Panc1 (cell line): ENCODE results near the gene TSPAN15. TPM values are rescaled to one million over a fixed set of nuclear protein-coding genes. Genes with fewer than 3 reads are reported as not detected.

Source experiments
- ATAC-seq: fragments of 200-7000 bp; cut with Tn5 transposase; 2 replicates; pipeline ENCODE4 v1.9.1; 2020; ENCODE audit warnings: mild to moderate bottlenecking, moderate library complexity
- BruUV-seq: library from RNA; stranded (reverse); fragments of 400-500 nt; replicated peaks from 2 replicates; lab custom pipeline; 2021; lab: Mats Ljungman, UMichigan
- CTCF ChIA-PET: fragments of 300-600 bp; sonication (Branson Sonifier 250); formaldehyde crosslinking; loops from one replicate; lab custom pipeline; 2022; ENCODE audit warnings: antibody characterized with exemption; lab: Charles Lee
- POLR2A ChIA-PET: fragments of 300-600 bp; sonication (Branson Sonifier 250); formaldehyde crosslinking; loops from one replicate; lab custom pipeline; 2022; ENCODE audit warnings: antibody characterized with exemption; lab: Charles Lee
- DNase-seq: peaks from one replicate; pipeline ENCODE4 v3.0.0-alpha.2; 2010; ENCODE audit warnings: low read depth, low spot score
- H3K27ac ChIP-seq: 2 replicates; pipeline ENCODE4 v1.5.1; 2011; ENCODE audit warnings: mild to moderate bottlenecking, low read length, inconsistent platforms
- H3K27me3 ChIP-seq: fragments of 200-500 bp; sonication (Bioruptor generic); 2 replicates; pipeline ENCODE4 v1.6.0; 2014; ENCODE audit warnings: low read length, inconsistent platforms; ENCODE audit not compliant: control insufficient read depth, insufficient read depth
- H3K36me3 ChIP-seq: fragments of 200-500 bp; sonication (Bioruptor generic); 2 replicates; pipeline ENCODE4 v1.5.1; 2014; ENCODE audit warnings: inconsistent platforms, mild to moderate bottlenecking, low read length, moderate library complexity; ENCODE audit not compliant: control insufficient read depth, insufficient read depth
- H3K4me1 ChIP-seq: 2 replicates; pipeline ENCODE4 v1.5.1; 2011; ENCODE audit warnings: inconsistent platforms, mild to moderate bottlenecking, low read length, moderate library complexity; ENCODE audit not compliant: control insufficient read depth, insufficient read depth
- H3K4me3 ChIP-seq, 2 experiments: 2 replicates each; pipeline ENCODE4 v1.5.1; 2011 to 2012; ENCODE audit warnings: low read depth in 2 of 2, low read length in 2 of 2, mild to moderate bottlenecking in 2 of 2, inconsistent platforms in 1 of 2, moderate library complexity in 1 of 2
- H3K9me3 ChIP-seq: fragments of 200-500 bp; sonication (Bioruptor generic); 2 replicates; pipeline ENCODE4 v1.5.1; 2014; ENCODE audit warnings: low read depth, mild to moderate bottlenecking, inconsistent platforms, low read length, moderate library complexity; ENCODE audit not compliant: control insufficient read depth, insufficient read depth
- POLR2AphosphoS5 ChIP-seq: IDR thresholded peaks from 2 replicates; pipeline ENCODE4 v1.6.1; 2012; ENCODE audit warnings: mild to moderate bottlenecking, low read depth, low read length, moderate library complexity
- SIN3A ChIP-seq: IDR thresholded peaks from 2 replicates; pipeline ENCODE4 v1.6.1; 2012; ENCODE audit warnings: low read depth, mild to moderate bottlenecking, low read length, moderate library complexity, borderline replicate concordance; ENCODE audit not compliant: insufficient read depth
- TCF7L2 ChIP-seq: IDR thresholded peaks from 2 replicates; pipeline ENCODE4 v1.6.1; 2011; ENCODE audit warnings: mild to moderate bottlenecking, low read depth, low read length, inconsistent platforms
- in situ Hi-C: cut with HindIII; loops from 2 replicates; pipeline ENCODE4 v1.10.0; 2016; ENCODE audit warnings: low sequenced_read_pairs, low pct_unique_long_range_greater_than_20kb
- intact Hi-C: fragments of 100-400 bp; cut with micrococcal nuclease; formaldehyde crosslinking; loops from one replicate; pipeline ENCODE4 v1.10.0; 2022; ENCODE audit not compliant: unreplicated experiment
- total RNA-seq: library from RNA; stranded (reverse); gene quantifications from one replicate; pipeline ENCODE4 v1.2.1, GENCODE V29; 2021; ENCODE audit not compliant: unreplicated experiment
- TF ChIP-seq, protein P1 (sequence below), 2 experiments: IDR thresholded peaks; 2 replicates each; pipeline ENCODE4 v1.6.1; 2011 to 2012; ENCODE audit warnings: low read depth in 2 of 2, control low read depth in 1 of 2, low read length in 1 of 2, mild to moderate bottlenecking in 1 of 2, moderate library complexity in 1 of 2; ENCODE audit not compliant: insufficient read depth in 1 of 2
- TF ChIP-seq, protein P2 (sequence below): fragments of 450-650 bp; IDR thresholded peaks from 2 replicates; pipeline ENCODE4 v1.5.1; 2017; ENCODE audit warnings: mild to moderate bottlenecking

Gene TSPAN15
- total RNA-seq, 1 experiment from 2014 or later = 199 TPM

DNA sequence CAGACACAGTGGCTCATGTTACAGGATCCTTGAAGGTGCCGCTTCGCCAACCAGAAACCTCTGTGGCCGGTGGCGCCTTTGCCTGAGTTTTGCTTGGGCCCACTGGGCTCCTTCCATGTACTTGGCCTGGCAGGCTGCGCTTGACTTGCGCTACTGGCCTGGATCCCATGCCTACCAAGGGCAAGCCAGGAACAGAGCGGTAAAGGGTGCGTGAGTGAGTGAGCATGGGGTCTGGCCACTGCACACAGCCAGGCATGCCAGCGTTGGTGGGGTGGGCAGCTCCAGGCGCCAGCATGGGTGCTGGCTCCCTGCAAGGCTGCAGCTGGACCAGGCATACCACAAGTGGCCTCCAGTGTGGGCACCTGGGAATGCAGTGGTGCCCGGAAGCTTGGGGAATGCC is 16.3 kb upstream of the TSPAN15 start:
- in situ Hi-C loops (no loop called here), intact Hi-C loops (no loop called here)
- POLR2A ChIA-PET = no interaction called here
- Histone ChIP-seq H3K27me3 (no peaks in the 10 kb centered on the region), H3K4me3 (no peak overlapping the region), H3K27ac (no peak overlapping the region; the same call in 1 of the 2 replicates), H3K36me3 (no peaks in the 10 kb centered on the region), H3K4me1 (peaks cover 27% of the 10 kb centered on the region), H3K9me3 (peaks cover 3% of the 10 kb centered on the region; the same call in 1 of the 2 replicates)
- ATAC-seq = no peak
- TF ChIP-seq TCF7L2 = no peak
- no peak for TF ChIP-seq POLR2AphosphoS5
- TF ChIP-seq, protein P1, sequence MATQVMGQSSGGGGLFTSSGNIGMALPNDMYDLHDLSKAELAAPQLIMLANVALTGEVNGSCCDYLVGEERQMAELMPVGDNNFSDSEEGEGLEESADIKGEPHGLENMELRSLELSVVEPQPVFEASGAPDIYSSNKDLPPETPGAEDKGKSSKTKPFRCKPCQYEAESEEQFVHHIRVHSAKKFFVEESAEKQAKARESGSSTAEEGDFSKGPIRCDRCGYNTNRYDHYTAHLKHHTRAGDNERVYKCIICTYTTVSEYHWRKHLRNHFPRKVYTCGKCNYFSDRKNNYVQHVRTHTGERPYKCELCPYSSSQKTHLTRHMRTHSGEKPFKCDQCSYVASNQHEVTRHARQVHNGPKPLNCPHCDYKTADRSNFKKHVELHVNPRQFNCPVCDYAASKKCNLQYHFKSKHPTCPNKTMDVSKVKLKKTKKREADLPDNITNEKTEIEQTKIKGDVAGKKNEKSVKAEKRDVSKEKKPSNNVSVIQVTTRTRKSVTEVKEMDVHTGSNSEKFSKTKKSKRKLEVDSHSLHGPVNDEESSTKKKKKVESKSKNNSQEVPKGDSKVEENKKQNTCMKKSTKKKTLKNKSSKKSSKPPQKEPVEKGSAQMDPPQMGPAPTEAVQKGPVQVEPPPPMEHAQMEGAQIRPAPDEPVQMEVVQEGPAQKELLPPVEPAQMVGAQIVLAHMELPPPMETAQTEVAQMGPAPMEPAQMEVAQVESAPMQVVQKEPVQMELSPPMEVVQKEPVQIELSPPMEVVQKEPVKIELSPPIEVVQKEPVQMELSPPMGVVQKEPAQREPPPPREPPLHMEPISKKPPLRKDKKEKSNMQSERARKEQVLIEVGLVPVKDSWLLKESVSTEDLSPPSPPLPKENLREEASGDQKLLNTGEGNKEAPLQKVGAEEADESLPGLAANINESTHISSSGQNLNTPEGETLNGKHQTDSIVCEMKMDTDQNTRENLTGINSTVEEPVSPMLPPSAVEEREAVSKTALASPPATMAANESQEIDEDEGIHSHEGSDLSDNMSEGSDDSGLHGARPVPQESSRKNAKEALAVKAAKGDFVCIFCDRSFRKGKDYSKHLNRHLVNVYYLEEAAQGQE (IDR thresholded peaks at IDR 0.05; ENCODE audit: insufficient read depth in 1 of 2, low read depth in 2 of 2, low read length in 1 of 2) = no peak
- TF ChIP-seq SIN3A = no peak
- TF ChIP-seq, protein P2, sequence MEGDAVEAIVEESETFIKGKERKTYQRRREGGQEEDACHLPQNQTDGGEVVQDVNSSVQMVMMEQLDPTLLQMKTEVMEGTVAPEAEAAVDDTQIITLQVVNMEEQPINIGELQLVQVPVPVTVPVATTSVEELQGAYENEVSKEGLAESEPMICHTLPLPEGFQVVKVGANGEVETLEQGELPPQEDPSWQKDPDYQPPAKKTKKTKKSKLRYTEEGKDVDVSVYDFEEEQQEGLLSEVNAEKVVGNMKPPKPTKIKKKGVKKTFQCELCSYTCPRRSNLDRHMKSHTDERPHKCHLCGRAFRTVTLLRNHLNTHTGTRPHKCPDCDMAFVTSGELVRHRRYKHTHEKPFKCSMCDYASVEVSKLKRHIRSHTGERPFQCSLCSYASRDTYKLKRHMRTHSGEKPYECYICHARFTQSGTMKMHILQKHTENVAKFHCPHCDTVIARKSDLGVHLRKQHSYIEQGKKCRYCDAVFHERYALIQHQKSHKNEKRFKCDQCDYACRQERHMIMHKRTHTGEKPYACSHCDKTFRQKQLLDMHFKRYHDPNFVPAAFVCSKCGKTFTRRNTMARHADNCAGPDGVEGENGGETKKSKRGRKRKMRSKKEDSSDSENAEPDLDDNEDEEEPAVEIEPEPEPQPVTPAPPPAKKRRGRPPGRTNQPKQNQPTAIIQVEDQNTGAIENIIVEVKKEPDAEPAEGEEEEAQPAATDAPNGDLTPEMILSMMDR = no peak
- no TSS peak for BruUV-seq
- CTCF ChIA-PET = no interaction called here
- no peak for DNase-seq

DNA sequence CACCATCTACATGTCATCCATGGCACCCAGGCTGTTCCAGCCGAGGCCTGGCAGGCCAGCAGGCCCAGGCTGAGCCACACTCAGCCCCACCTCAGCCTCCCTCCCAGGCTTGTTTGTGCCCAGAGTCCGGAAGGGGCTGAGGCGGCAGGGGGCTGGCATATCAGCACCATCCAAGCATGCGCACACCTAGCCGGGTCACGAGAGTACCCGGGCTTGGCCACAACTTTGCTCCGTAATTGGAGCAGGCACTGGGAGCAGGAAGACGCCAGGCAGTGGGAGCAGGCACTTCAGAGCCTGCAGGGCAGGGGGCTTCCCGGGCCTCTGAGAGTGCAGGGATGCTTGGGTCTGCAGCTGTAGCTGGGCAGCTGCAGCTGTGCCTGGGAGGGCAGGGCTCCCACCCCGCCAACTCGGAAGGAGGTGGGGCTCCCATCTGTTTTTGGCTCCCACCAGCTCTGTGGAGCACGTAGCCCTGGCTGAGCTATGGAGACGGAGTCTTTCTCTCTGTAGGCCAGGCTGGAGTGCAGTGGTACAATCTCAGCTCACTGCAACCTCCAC is 15.2 kb upstream of the TSPAN15 start:
- Histone ChIP-seq H3K36me3 (no peaks in the 10 kb centered on the region), H3K4me3 (no peak overlapping the region), H3K27me3 (no peaks in the 10 kb centered on the region), H3K27ac (no peak overlapping the region), H3K4me1 (peaks cover 34% of the 10 kb centered on the region), H3K9me3 (peaks cover 3% of the 10 kb centered on the region; the same call in 1 of the 2 replicates)
- ATAC-seq = no peak
- TF ChIP-seq, protein P1 (IDR thresholded peaks at IDR 0.05; ENCODE audit: insufficient read depth in 1 of 2, low read depth in 2 of 2, low read length in 1 of 2) = no peak
- TF ChIP-seq SIN3A (no peak), POLR2AphosphoS5 (no peak), TCF7L2 (no peak)
- TF ChIP-seq, protein P2 = no peak
- CTCF ChIA-PET = no interaction called here
- intact Hi-C loops (no loop called here), in situ Hi-C loops (no loop called here)
- no peak for DNase-seq
- BruUV-seq = no TSS peak
- POLR2A ChIA-PET = no interaction called here
